Heart left ventricle (tissue), 13 donors: ENCODE results near the gene NKPD1.

Experiments used
- POLR2A ChIP-seq, 2 donors: fragments of 450-650 bp; IDR thresholded peaks; one replicate each; pipeline ENCODE4 v1.6.1; 2017; ENCODE audit warnings: antibody characterized with exemption in 2 of 2, mild to moderate bottlenecking in 2 of 2, moderate library complexity in 2 of 2
- TF ChIP-seq, protein P1 (sequence below), 12 donors: fragments of 200-600 bp; sonication (generic) in 4 of 12; IDR thresholded peaks; one replicate each; pipeline versions ENCODE4 v1.5.0 to v1.8.0; 2018 to 2022; ENCODE audit warnings: antibody characterized with exemption in 12 of 12, mild to moderate bottlenecking in 5 of 12
- donor health status: ischemic (EF 13 %, LVEDD 7.1; RV severe dilation, severe dysfunction).
- donor health status: DM: no; HTN: yes; CAD: no.
- donor health status: DM: no; HTN: no; CAD: no.
- donor health status: ischemic (EF 25% LVEDD 6.9; RV normal size, moderate dysfunction).
- donor health status: ischemic (EF 25% LVEDD 5.7; RV mildly dilated, moderate dysfunction).
- donor health status: ischemic (EF 35%, LVEDD 5.7; RV mildly dilated, moderate dysfunction).
- donor health status: nonischemic (EF 11% LVEDD 7.7; RV severe dilation, severe dysfunction).
- donor health status: DM: yes; HTN: yes; CAD: no.
- donor health status: PGD.
- donor health status: ischemic (EF 29% LVEDD 5.4; RV normal size, mild dysfunction).
- donor health status: nonischemic (EF 23%, LVEDD 6.1; RV moderate dilation, normal function).

DNA sequence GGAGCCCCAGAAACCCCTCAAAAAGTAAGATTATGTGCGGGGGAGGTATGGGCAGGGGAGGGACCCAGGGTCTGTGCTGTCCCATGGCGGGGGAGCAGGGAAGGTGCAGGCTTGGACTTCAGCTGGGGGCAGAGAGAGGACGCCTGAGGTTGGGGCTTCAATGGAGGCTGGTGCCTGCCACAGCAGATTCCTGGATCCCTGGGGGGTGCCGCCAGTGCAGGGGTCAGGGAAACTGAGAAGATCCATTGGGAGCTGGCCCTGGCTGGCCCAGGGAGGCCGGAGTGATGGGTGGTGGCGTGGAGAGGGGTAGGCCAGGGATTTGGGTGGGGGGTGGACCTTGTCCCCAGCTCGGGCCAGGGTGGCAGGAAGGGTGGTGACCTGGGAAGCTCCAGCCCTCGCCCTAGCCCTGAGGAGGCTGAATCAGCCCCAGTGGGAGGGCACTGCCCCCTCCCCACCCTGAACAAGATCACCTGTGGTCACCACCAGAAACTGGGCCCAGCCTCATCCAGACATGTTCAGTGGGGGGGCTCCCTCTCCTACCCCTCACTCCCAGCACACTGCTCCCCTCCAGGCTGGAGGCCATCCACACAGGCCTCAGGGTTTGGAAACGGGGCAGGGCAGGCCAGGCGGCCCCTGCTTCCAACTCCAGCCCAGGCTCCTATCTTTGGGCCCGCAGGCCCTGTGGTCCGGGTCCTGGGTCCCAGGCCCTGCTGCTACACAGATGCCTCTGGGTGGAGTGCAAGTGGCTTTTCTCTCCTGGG lies 1.4 kb downstream of the NKPD1 start:
- TF ChIP-seq, protein P1, sequence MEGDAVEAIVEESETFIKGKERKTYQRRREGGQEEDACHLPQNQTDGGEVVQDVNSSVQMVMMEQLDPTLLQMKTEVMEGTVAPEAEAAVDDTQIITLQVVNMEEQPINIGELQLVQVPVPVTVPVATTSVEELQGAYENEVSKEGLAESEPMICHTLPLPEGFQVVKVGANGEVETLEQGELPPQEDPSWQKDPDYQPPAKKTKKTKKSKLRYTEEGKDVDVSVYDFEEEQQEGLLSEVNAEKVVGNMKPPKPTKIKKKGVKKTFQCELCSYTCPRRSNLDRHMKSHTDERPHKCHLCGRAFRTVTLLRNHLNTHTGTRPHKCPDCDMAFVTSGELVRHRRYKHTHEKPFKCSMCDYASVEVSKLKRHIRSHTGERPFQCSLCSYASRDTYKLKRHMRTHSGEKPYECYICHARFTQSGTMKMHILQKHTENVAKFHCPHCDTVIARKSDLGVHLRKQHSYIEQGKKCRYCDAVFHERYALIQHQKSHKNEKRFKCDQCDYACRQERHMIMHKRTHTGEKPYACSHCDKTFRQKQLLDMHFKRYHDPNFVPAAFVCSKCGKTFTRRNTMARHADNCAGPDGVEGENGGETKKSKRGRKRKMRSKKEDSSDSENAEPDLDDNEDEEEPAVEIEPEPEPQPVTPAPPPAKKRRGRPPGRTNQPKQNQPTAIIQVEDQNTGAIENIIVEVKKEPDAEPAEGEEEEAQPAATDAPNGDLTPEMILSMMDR (IDR thresholded peaks at IDR 0.05), result no peak
- no peak for TF ChIP-seq POLR2A (IDR thresholded peaks at IDR 0.05)
